NCI-H524 (cell line): Measurements from ENCODE around the gene ZFPL1.
"Not testable (repeated sequence)": the region's sequence is repeated elsewhere in the genome, so short reads cannot be mapped to it uniquely, and the experiment has no call there.

Experiments
- DNase-seq, 2 experiments: peaks; one replicate each; lab custom pipeline; 2025; lab: John Stamatoyannopoulos, UW

The ZFPL1 gene

GRCh38 chr11:65113839-65114238 lies 29.8 kb downstream of the ZFPL1 start:
- DNase-seq: no peak

DNA sequence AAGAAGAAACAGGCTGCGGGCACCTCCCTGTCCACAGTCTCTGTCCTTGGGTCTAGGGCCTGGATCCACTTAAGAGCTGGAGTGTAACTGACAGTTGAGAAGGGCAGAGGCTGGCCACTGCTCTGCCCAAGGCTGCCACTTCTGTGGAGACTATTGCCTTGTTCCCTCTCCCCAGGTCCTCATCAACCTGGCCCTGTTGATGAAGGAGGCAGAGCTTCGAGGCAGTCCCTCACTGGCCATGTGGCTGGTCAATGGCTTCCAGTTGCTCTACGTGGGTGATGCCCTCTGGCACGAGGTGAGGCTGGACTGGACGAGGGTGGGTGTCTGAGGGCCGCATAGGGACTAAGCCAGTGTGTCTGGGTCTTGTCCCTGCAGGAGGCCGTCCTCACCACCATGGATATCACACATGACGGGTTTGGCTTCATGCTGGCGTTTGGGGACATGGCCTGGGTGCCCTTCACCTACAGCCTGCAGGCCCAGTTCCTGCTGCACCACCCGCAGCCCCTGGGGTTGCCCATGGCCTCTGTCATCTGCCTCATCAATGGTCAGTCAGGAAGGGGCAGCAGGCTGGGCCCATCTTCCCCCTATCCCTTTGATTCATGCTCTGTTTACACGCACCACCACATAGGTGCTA lies 30.6 kb downstream of the ZFPL1 start:
- no peak for DNase-seq

- DNase-seq: no peak
Measured at GRCh38 chr11:65115361-65116082, 31.5 kb downstream of the ZFPL1 start.

- no peak for DNase-seq
Measured at GRCh38 chr11:65116370-65117205, 32.6 kb downstream of the ZFPL1 start.

- peak; percentile 94 to 98 for DNase-seq
Measured at GRCh38 chr11:65117206-65118096, 33.4 kb downstream of the ZFPL1 start, which contains the start of gene ZNHIT2. Gene ZNHIT2 (minus strand): TSS chr11:65117701. CDS start chr11:65117653, 48 bp downstream.

GRCh38 chr11:65118097-65118837 lies 34.2 kb downstream of the ZFPL1 start:
- no peak for DNase-seq

DNA sequence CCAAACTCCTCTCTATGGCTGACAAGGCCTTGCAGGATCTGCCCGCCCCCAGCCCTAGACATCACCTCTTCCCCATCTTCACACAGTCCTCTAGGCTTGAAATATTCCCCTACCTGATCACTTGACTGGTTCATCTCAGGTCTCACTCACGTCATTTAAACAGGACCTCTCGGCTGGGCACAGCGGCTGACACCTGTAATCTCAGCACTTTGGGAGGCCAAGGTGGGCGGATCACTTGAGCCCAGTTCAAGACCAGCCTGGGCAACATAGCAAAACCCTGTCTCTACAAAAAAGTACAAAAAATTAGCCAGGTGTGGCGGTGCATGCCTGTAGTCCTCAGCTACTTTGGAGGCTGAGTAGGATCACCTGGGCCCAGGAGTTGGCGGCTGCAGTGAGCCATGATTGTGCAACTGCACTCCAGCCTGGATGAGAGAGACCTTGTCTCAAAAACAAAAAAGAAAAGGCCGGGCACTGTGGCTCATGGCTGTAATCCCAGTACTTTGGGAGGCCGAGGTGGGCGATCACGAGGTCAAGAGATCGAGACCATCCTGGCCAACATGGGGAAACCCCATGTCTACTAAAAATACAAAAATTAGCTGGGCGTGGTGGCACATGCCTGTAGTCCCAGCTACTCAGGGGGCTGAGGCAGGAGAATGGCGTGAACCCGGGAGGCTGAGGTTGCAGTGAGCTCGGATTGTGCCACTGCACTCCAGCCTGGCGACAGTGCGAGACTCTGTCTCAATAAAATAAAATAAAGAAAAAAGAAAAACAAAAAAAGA lies 35.1 kb downstream of the ZFPL1 start:
- DNase-seq: not testable (repeated sequence)

DNA sequence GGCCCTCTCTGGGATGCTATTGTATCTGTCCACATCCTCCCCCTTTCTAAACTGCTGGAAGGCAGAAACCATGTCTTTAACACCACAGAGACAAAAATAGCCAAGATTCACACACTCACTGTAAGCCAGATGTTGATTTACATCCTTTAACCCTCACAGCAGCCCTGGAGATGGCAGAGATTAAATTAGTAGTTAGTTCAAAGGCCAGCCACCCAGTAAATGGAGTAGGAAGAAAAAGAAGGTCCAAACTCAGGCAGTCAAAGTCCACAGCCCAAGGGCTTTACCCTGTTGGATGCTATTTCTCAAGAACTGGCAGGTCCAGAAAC lies 35.6 kb downstream of the ZFPL1 start:
- DNase-seq: no peak

- no peak for DNase-seq
Measured at GRCh38 chr11:65120831-65121230, 36.8 kb downstream of the ZFPL1 start.

GRCh38 chr11:65121447-65121864 lies 37.4 kb downstream of the ZFPL1 start:
- no peak for DNase-seq

- peak; percentile 90 to 95 for DNase-seq
Measured at GRCh38 chr11:65121865-65122696, 38.1 kb downstream of the ZFPL1 start, which contains the start of the genes FAU and MRPL49. Gene FAU (minus strand): TSS chr11:65122134. CDS start chr11:65121813, 321 bp downstream. Gene MRPL49 (plus strand): TSS chr11:65122321. CDS start chr11:65122347, 26 bp downstream.

DNA sequence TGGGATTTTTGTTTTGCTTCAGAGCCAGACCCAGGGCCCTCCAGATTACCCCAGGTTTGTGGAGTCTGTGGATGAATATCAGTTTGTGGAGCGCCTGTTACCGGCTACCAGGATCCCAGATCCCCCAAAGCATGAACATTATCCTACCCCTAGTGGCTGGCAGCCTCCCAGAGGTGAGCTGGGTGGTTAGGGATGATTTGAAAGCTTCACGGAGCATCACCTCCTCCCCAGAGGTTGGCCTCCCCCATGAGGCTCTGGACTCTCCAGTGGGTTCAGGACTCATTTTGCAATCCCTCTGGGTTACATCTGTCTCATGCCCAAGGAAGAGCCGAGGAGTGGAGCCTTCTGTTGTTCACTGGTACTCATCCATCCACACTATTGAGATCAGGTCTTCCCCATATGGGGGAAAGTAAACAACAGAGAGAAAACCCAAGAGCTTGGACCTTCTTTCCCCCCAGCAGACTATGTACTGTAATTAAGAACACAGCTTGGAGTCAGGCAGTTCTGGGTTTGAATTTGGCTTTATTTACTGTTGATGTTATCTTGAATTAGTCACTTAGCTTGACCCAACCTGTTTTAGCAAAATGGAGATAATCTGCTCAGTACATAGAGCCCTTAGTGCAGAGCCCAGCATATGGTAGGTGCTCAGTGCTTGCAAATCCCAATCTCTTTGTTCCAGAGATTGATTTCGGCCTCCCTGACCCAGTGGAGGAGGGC lies 40.6 kb downstream of the ZFPL1 start:
- no peak for DNase-seq

DNA sequence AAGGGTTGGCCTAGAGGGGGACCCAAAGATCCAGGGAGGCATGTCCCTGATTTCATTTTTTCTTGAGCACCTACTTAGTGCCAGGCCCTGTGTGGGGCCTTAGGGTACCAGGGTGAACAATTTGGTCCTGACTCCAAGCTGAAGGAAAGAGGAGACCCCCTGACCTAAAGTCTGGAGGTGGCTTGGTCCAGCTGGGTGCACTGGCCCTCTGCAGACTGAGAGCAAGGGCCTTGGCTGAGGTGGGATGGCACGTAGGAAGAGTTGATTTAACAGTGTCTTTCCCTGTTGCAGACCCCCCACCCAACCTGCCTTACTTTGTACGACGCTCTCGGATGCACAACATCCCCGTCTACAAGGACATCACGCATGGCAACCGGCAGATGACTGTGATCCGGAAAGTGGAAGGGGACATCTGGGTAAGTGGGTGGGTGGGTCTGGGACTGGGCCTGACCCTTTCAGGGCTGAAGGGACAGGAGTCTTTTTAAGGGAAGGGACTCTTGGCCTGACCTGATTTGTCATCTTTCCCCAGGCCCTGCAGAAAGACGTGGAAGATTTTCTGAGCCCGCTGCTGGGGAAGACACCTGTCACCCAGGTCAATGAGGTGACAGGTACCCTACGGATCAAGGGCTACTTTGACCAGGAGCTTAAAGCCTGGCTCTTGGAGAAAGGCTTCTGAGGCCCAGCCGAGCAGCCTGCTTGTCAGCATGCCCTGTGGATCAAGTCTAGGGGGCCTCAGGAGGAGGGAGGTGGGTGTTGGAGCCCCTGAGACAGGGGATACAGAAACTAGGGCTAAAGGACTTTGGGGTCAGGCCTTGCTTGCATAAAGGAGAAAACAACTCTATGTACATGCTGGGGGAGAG lies 41.4 kb downstream of the ZFPL1 start:
- no peak for DNase-seq

- no peak for DNase-seq
Measured at GRCh38 chr11:65126624-65127274, 42.7 kb downstream of the ZFPL1 start.

DNA sequence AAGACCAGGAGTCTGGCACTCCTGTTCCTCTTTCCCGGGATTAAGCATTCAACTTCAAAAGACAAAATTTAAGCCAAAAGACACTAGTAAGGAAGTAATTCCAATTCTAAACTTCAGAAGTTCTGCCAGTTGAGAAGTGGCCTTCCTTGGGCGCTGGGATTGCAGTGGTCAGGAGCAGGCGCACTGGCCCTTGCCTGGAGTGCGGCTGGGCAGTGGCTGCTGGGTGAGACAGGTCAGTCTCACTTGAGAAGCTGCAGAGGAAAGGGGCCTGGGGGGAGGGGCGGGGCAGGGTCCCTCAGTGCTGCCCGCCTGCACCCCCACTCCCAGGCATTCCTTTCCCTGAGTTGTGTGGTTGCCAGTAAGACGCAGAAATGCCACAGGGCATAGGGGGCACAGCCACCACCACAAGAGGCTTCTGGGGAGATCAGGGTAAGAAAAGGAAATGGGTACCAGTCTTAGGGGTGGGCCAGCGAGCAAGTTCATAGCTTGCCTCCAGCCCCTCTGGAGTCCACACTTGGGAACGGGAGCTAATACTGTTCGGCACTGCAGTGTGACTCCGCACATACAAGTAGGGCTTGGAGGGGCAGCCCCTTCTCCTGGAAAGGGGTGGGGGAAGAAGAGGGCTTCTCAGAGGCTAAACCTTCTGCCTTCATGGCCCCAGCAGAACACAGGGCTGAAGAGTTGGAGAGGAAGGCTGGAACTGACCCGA lies 43.6 kb downstream of the ZFPL1 start:
- no peak for DNase-seq
